Trophoblast cell (in vitro differentiated cells and primary cell): ENCODE results near the gene SAMD8.
A peak's percentile ranks its signal among the peaks of the same experiment; 100 is the strongest.
"Not testable (repeated sequence)": the region's sequence is repeated elsewhere in the genome, so short reads cannot be mapped to it uniquely, and the experiment has no call there.

ENCODE experiments used
- DNase-seq, 2 donors: peaks; one replicate each; pipeline ENCODE4 v3.0.0-alpha.2; 2016
- H2AFZ ChIP-seq: 2 replicates; pipeline ENCODE4 v1.6.1; 2013; ENCODE audit warnings: low read length, moderate library complexity, mild to moderate bottlenecking; ENCODE audit not compliant: insufficient read depth, poor library complexity
- H2AK5ac ChIP-seq: 2 replicates; pipeline ENCODE4 v1.6.1; 2013; ENCODE audit warnings: mild to moderate bottlenecking, low read length
- H2BK120ac ChIP-seq: 2 replicates; pipeline ENCODE4 v1.6.1; 2013; ENCODE audit warnings: low read length, mild to moderate bottlenecking, moderate library complexity; ENCODE audit not compliant: insufficient read depth, poor library complexity
- H2BK12ac ChIP-seq: 2 replicates; pipeline ENCODE4 v1.6.1; 2013; ENCODE audit warnings: mild to moderate bottlenecking, low read length, moderate library complexity
- H2BK5ac ChIP-seq: 2 replicates; pipeline ENCODE4 v1.6.1; 2013; ENCODE audit warnings: low read length, low read depth, moderate library complexity, mild to moderate bottlenecking; ENCODE audit not compliant: poor library complexity
- H3K14ac ChIP-seq: 2 replicates; pipeline ENCODE4 v1.6.1; 2013; ENCODE audit warnings: mild to moderate bottlenecking, low read length
- H3K18ac ChIP-seq: 2 replicates; pipeline ENCODE4 v1.6.1; 2013; ENCODE audit warnings: mild to moderate bottlenecking, low read length
- H3K23ac ChIP-seq: 2 replicates; pipeline ENCODE4 v1.6.1; 2013; ENCODE audit warnings: low read length
- H3K27ac ChIP-seq: 2 replicates; pipeline ENCODE4 v1.5.1; 2013; ENCODE audit warnings: low read depth, mild to moderate bottlenecking, inconsistent platforms, low read length, moderate library complexity
- H3K27me3 ChIP-seq: 2 replicates; pipeline ENCODE4 v1.6.1; 2013; ENCODE audit warnings: inconsistent platforms, mild to moderate bottlenecking, low read length, moderate library complexity; ENCODE audit not compliant: insufficient read depth
- H3K36me3 ChIP-seq, 2 experiments: 1 replicate in 1 of 2; 2 replicates in 1 of 2; pipeline ENCODE4 v1.6.1; 2013; ENCODE audit warnings: low read length in 2 of 2, mild to moderate bottlenecking in 2 of 2, moderate library complexity in 1 of 2; ENCODE audit not compliant: insufficient read depth in 2 of 2, control insufficient read depth in 1 of 2
- H3K4ac ChIP-seq: 2 replicates; pipeline ENCODE4 v1.6.1; 2013; ENCODE audit warnings: low read depth, mild to moderate bottlenecking, low read length, moderate library complexity
- H3K4me1 ChIP-seq, 2 experiments: 1 replicate in 1 of 2; 2 replicates in 1 of 2; pipeline ENCODE4 v1.6.1; 2013; ENCODE audit warnings: low read length in 2 of 2, mild to moderate bottlenecking in 2 of 2, moderate library complexity in 1 of 2; ENCODE audit not compliant: insufficient read depth in 2 of 2, control insufficient read depth in 1 of 2
- H3K4me2 ChIP-seq: 2 replicates; pipeline ENCODE4 v1.6.1; 2013; ENCODE audit warnings: inconsistent platforms, mild to moderate bottlenecking, low read length, moderate library complexity
- H3K4me3 ChIP-seq: 2 replicates; pipeline ENCODE4 v1.5.1; 2013; ENCODE audit warnings: mild to moderate bottlenecking, low read depth, low read length, inconsistent platforms
- H3K79me1 ChIP-seq: one replicate; pipeline ENCODE4 v1.6.1; 2013; ENCODE audit warnings: low read length
- H3K79me2 ChIP-seq: 2 replicates; pipeline ENCODE4 v1.6.1; 2013; ENCODE audit warnings: low read length, mild to moderate bottlenecking; ENCODE audit not compliant: control insufficient read depth, insufficient read depth, poor library complexity
- H3K9ac ChIP-seq: 2 replicates; pipeline ENCODE4 v1.6.1; 2013; ENCODE audit warnings: mild to moderate bottlenecking, low read length
- H3K9me3 ChIP-seq: 2 replicates; pipeline ENCODE4 v1.6.1; 2013; ENCODE audit warnings: low read depth, mild to moderate bottlenecking, control low read depth, inconsistent platforms, low read length; ENCODE audit not compliant: insufficient read depth
- H4K12ac ChIP-seq: 2 replicates; pipeline ENCODE4 v1.6.1; 2013; ENCODE audit warnings: low read depth, mild to moderate bottlenecking, low read length, moderate library complexity
- H4K8ac ChIP-seq: 2 replicates; pipeline ENCODE4 v1.6.1; 2013; ENCODE audit warnings: low read depth, mild to moderate bottlenecking, low read length, moderate library complexity
- H4K91ac ChIP-seq: one replicate; pipeline ENCODE4 v1.6.1; 2013; ENCODE audit warnings: low read depth, mild to moderate bottlenecking, low read length, moderate library complexity
- WGBS: extraction: QIAGEN DNeasy Blood & Tissue Kit; methylation state at CpG from one replicate; pipeline ENCODE4 v1.1.7; 2013; ENCODE audit warnings: missing lambda C conversion rate; ENCODE audit not compliant: insufficient read length, insufficient coverage; ENCODE audit errors: extremely low coverage; 5-methylcytosine and 5-hydroxymethylcytosine counted together

Gene SAMD8

GRCh38 chr10:75106242-75106641 lies 5.2 kb upstream of the SAMD8 start:
- H3K4me1 ChIP-seq = peaks cover 5 to 11% of the 10 kb centered on the region in 2 experiments
- no peak overlapping the region for H2AFZ ChIP-seq
- WGBS = no CpG with 5 or more reads among the region's 8 CpGs
- H3K27ac ChIP-seq = no peak overlapping the region
- H4K91ac ChIP-seq = no peak overlapping the region
- H2BK5ac ChIP-seq = no peak overlapping the region
- no peak overlapping the region for H3K14ac ChIP-seq
- no peaks in the 10 kb centered on the region for H3K27me3 ChIP-seq
- H3K9me3 ChIP-seq = peaks cover 3% of the 10 kb centered on the region
- H4K12ac ChIP-seq = no peak overlapping the region
- H3K79me2 ChIP-seq = no peaks in the 10 kb centered on the region
- no peak overlapping the region for H3K4me3 ChIP-seq
- no peak overlapping the region for H2BK120ac ChIP-seq
- H3K4me2 ChIP-seq = no peak overlapping the region
- peaks cover 6% of the 10 kb centered on the region for H3K79me1 ChIP-seq
- no peak overlapping the region for H2BK12ac ChIP-seq
- no peak overlapping the region for H3K23ac ChIP-seq
- no peak overlapping the region for H4K8ac ChIP-seq
- H3K9ac ChIP-seq = no peak overlapping the region
- H3K36me3 ChIP-seq = no peaks in the 10 kb centered on the region
- H2AK5ac ChIP-seq = no peak overlapping the region
- H3K4ac ChIP-seq = no peak overlapping the region
- no peak overlapping the region for H3K18ac ChIP-seq
- no peak for DNase-seq

GRCh38 chr10:75106891-75107290 lies 4.6 kb upstream of the SAMD8 start:
- not testable (repeated sequence) for H4K8ac ChIP-seq, H2AFZ ChIP-seq, DNase-seq, H3K18ac ChIP-seq, H3K23ac ChIP-seq, H2BK120ac ChIP-seq, H3K36me3 ChIP-seq, H3K79me2 ChIP-seq, H3K4me2 ChIP-seq, H2AK5ac ChIP-seq, H3K4me3 ChIP-seq, H3K27me3 ChIP-seq, H3K4ac ChIP-seq, H3K9ac ChIP-seq, H3K9me3 ChIP-seq, H3K14ac ChIP-seq, H3K27ac ChIP-seq, H4K91ac ChIP-seq, H4K12ac ChIP-seq, H2BK5ac ChIP-seq, H2BK12ac ChIP-seq
- Histone ChIP-seq H3K4me1 (peaks cover 5 to 11% of the 10 kb centered on the region in 2 experiments), H3K79me1 (peaks cover 12% of the 10 kb centered on the region)
- WGBS = no CpG with 5 or more reads among the region's 9 CpGs

- Histone ChIP-seq H2BK120ac (no peak overlapping the region), H3K79me2 (peaks cover 7% of the 10 kb centered on the region), H3K4me1 (peaks cover 5 to 13% of the 10 kb centered on the region in 2 experiments), H3K27me3 (no peaks in the 10 kb centered on the region), H3K27ac (no peak overlapping the region), H2AFZ (peak overlapping the region; percentile 21), H3K9me3 (peaks cover 3% of the 10 kb centered on the region), H4K91ac (peak overlapping the region; percentile 20), H3K4ac (no peak overlapping the region), H2BK5ac (no peak overlapping the region), H3K4me2 (no peak overlapping the region), H3K79me1 (peaks cover 15% of the 10 kb centered on the region), H4K12ac (no peak overlapping the region), H4K8ac (peak overlapping the region; percentile 8), H3K23ac (no peak overlapping the region), H3K14ac (no peak overlapping the region), H3K36me3 (no peaks in the 10 kb centered on the region), H3K18ac (no peak overlapping the region), H3K9ac (no peak overlapping the region), H2AK5ac (no peak overlapping the region), H2BK12ac (peak overlapping the region; percentile 21), H3K4me3 (no peak overlapping the region)
- no CpG with 5 or more reads among the region's 25 CpGs for WGBS
- no peak for DNase-seq
Observed at GRCh38 chr10:75107756-75108683, 3.4 kb upstream of the SAMD8 start.

- H3K27ac ChIP-seq = no peak overlapping the region
Observed at GRCh38 chr10:75108684-75109458, 2.6 kb upstream of the SAMD8 start.

More at GRCh38 chr10:75108684-75109458, 2.6 kb upstream of the SAMD8 start:
- Histone ChIP-seq H4K91ac (peak overlapping the region; percentile 16), H3K79me2 (peaks cover 7% of the 10 kb centered on the region), H3K27me3 (no peaks in the 10 kb centered on the region), H3K9ac (no peak overlapping the region), H3K9me3 (peaks cover 3% of the 10 kb centered on the region), H3K14ac (no peak overlapping the region), H3K4me1 (peaks cover 0 to 8% of the 10 kb centered on the region in 2 experiments), H3K18ac (no peak overlapping the region), H3K79me1 (peaks cover 15% of the 10 kb centered on the region), H4K8ac (peak overlapping the region; percentile 34), H3K36me3 (no peaks in the 10 kb centered on the region), H3K4ac (no peak overlapping the region), H2AFZ (peak overlapping the region; percentile 30), H2AK5ac (no peak overlapping the region), H3K4me2 (no peak overlapping the region), H3K23ac (no peak overlapping the region), H3K4me3 (no peak overlapping the region), H2BK120ac (no peak overlapping the region), H4K12ac (no peak overlapping the region), H2BK5ac (no peak overlapping the region), H2BK12ac (peak overlapping the region; percentile 34)
- WGBS = no CpG with 5 or more reads among the region's 10 CpGs
- peak in 1 of 2 donors; percentile 68 for DNase-seq
